Keratinocyte (primary cell): ENCODE measurements around the gene LSM4.

Source experiments
- EZH2 ChIP-seq: IDR thresholded peaks from one replicate; pipeline ENCODE4 v1.6.1; 2012; ENCODE audit warnings: inconsistent platforms, mild to moderate bottlenecking, low read length, moderate library complexity
- TF ChIP-seq, protein P1 (sequence below), 3 experiments: IDR thresholded peaks in 1 of 3; conservative IDR thresholded peaks in 1 of 3; optimal IDR thresholded peaks in 1 of 3; 2 replicates in 2 of 3; 3 replicates in 1 of 3; pipeline versions ENCODE3 to v1.5.1; 2011; ENCODE audit warnings: low read length in 3 of 3, mild to moderate bottlenecking in 3 of 3, moderate library complexity in 2 of 3, control low read depth in 1 of 3, inconsistent platforms in 1 of 3; ENCODE audit not compliant: insufficient read depth in 2 of 3; ENCODE audit errors: extremely low read depth in 1 of 3

DNA sequence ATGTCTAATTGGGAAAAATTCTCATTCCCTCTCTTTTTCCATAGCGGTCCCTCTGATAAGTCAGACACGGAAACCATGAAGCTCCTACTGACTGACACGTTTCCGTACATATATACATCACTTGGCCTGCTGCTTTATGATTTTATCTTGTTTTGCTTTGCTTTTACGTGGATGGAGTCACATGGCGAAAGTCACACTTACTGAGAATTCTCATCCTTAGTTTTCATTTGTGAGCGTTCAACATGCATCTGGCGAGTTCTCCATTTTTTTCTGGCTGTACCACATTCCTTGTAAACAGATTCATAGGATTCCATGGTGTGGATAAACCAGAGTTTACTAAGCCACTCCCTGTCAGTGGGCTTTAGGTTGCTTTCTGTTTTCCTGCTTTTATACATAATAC is 38.8 kb upstream of the LSM4 start:
- TF ChIP-seq, protein P1, sequence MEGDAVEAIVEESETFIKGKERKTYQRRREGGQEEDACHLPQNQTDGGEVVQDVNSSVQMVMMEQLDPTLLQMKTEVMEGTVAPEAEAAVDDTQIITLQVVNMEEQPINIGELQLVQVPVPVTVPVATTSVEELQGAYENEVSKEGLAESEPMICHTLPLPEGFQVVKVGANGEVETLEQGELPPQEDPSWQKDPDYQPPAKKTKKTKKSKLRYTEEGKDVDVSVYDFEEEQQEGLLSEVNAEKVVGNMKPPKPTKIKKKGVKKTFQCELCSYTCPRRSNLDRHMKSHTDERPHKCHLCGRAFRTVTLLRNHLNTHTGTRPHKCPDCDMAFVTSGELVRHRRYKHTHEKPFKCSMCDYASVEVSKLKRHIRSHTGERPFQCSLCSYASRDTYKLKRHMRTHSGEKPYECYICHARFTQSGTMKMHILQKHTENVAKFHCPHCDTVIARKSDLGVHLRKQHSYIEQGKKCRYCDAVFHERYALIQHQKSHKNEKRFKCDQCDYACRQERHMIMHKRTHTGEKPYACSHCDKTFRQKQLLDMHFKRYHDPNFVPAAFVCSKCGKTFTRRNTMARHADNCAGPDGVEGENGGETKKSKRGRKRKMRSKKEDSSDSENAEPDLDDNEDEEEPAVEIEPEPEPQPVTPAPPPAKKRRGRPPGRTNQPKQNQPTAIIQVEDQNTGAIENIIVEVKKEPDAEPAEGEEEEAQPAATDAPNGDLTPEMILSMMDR (optimal IDR thresholded peaks at IDR 0.05 in 1 of 3, IDR thresholded peaks at IDR 0.05 in 1 of 3, conservative IDR thresholded peaks at IDR 0.05 in 1 of 3; ENCODE audit: extremely low read depth in 1 of 3, insufficient read depth in 2 of 3, low read length in 3 of 3) = no peak
- no peak for TF ChIP-seq EZH2
